Measurements from ENCODE around the gene HES1.
"Not testable (repeated sequence)": the region's sequence is repeated elsewhere in the genome, so short reads cannot be mapped to it uniquely, and the experiment has no call there.

The HES1 gene, protein sequence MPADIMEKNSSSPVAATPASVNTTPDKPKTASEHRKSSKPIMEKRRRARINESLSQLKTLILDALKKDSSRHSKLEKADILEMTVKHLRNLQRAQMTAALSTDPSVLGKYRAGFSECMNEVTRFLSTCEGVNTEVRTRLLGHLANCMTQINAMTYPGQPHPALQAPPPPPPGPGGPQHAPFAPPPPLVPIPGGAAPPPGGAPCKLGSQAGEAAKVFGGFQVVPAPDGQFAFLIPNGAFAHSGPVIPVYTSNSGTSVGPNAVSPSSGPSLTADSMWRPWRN

DNA sequence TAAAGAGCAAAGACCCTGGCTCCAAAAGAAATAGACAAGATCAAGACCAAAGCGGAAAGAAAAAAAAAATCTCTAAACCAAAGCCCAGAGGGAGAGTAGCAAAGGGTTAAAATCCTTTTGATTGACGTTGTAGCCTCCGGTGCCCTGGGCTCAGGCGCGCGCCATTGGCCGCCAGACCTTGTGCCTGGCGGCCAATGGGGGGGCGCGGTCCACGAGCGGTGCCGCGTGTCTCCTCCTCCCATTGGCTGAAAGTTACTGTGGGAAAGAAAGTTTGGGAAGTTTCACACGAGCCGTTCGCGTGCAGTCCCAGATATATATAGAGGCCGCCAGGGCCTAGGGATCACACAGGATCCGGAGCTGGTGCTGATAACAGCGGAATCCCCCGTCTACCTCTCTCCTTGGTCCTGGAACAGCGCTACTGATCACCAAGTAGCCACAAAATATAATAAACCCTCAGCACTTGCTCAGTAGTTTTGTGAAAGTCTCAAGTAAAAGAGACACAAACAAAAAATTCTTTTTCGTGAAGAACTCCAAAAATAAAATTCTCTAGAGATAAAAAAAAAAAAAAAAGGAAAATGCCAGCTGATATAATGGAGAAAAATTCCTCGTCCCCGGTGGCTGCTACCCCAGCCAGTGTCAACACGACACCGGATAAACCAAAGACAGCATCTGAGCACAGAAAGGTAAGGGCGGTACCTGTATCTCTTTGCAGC, at the start of gene HES1:
TSS of gene HES1 (plus strand) at position 343 of the 713 bp plus-strand sequence. CDS start at position 576, 233 bp downstream.
- peak in 1 of 3 experiments; percentile 54 for DNase-seq (ENCODE audit: low read depth in 3 of 3)

DNA sequence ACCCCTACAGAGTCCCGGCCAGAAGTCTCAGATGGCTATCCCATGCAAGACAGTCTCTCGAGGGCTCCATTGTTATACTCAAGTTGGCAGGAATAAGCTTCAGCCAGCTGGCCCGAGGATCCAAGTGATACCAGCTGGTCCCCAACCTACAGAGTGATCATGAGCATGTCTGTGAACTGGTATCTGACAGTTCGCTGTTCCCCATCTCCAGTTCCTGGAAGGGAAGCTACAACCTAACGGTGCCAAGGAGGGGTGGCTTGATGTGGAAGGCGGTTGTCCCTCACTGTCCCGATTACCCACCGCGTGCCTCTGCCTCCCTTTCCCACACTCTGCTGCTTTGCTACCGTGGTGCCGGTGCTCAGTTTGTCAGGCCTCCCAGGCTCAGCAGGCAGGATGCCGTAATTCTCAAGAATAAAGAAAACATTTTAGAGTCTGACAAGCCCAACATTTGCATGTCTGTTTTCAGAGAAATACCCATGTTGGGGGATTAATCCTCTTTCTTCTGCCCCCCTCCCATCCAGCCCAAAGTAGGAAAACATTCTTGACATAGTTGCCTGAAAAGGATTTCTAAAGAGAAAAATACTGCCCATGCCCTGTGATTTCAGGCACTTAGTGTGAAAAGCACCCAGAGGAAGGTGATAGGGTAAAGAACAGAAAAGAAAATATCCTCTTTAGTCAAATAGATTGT, 49.4 kb upstream of the HES1 start:
- no peak for DNase-seq (ENCODE audit: low read depth in 3 of 3)

DNA sequence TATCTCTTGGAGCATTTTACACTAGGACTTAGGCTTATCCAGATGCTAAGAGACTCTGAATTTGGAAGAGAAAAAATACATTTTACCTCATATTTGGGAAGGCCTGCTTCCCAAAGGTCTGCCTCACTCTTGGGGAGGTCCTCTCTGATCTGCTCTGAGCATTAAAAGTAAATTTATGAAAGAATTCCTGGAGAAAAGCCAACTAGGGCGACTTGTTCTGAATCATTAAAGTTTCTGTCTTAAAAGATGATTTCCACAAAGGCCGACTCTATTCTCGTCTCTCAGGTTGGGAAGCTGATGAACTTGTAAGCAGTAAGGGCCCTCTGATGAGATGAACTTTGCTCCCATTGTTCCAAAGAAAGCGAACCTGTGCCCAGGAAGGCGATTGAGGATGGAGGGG, 48.7 kb upstream of the HES1 start:
- DNase-seq (ENCODE audit: low read depth in 3 of 3), result no peak

DNA sequence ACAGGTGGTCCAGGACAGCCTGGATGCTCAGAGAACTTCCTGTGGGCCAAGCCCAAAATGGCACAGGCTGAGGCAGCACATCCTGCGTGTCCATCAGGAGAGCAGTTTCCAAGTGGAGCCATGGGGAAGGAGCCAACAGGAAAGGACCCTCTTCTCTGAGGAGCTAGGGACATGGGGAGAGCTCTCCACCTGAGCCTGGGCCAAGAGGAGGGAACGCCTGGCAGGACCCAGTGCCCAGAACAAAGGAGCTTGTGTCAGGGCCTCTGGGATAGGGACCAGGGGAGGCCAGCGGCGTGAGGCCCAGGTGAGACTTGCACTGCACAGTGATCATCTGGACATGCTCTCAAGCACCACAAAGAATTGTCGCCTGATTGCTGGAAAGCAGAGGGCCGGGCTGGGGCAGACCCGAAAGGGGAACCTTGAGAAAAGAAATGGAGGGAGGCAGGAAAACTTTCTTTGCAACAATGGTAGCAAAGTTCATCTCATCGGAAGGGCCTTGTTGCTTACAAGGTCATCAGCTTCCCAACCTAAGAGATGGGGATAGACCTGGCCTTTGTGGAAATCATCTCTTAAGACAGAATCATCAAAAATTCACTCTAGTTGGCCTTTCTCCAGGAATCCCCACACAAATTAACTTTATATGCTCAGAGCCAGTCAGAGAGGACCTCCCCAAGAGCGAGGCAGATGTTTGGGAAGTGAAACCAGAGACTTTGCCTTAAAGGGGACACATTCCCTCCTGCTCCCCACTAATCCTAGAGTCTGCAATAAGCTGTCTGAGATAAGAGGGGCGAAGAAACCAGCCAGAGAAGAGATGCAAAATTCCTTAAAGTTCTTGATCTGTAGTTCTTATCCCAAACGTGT, 47.7 kb upstream of the HES1 start:
- no peak for DNase-seq (ENCODE audit: low read depth in 3 of 3)

DNA sequence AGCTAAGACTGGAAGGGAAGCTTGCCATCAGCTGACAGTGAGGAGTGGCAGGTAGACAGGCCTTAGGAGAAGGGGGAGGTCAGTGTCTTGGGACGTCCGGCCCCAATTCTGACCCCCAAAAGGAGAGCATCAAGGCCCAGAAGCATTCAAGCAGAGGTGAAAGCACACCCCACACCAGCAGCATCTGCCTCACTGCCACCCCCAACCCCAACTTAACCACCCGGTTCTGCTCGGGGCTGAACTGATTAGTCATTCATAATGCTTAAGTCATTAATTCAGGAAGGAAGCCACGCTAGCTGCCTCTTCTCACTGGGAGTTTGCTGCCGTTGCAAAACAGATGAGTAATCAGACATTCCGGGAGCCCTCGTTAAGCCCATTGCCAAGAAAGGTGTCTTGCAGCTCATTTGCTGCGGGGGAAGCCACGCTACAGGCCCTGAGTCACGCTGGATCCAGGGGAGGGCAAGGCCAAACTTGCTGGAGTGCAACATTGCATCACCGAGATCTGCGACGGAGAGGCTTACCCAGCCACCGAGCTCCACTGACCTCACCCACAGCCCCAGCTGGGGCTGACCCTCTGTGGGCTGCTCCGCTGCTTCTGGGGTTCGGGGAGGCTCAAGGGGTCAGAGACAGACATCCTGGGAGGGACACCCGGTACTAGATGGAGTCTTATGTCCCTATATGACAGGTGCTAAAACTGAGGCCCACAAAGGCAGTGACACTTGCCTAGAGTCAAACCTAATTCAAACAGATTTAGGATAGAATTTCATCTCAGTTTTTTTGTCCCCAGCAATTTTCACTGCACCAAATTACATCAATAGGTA, 46.4 kb upstream of the HES1 start:
- DNase-seq (ENCODE audit: low read depth in 3 of 3), result peak in 1 of 3 experiments; percentile 27

DNA sequence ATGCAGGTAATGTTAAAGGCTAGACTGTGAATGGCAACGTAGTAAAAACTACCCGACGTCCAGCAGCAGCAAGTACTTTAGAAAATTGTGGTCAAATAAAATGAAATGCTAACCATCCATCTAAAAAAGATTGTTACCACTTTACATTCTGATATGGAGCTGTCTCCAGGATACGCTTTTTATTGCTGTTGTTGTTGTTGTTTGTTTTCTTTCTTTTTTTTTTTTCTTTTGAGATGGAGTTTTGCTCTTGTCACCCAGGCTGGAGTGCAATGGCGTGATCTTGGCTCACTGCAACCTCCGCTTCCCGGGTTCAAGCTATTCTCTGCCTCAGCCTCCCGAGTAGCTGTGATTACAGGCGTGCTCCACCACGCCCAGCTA, 45.8 kb upstream of the HES1 start:
- DNase-seq (ENCODE audit: low read depth in 3 of 3), result not testable (repeated sequence)

DNA sequence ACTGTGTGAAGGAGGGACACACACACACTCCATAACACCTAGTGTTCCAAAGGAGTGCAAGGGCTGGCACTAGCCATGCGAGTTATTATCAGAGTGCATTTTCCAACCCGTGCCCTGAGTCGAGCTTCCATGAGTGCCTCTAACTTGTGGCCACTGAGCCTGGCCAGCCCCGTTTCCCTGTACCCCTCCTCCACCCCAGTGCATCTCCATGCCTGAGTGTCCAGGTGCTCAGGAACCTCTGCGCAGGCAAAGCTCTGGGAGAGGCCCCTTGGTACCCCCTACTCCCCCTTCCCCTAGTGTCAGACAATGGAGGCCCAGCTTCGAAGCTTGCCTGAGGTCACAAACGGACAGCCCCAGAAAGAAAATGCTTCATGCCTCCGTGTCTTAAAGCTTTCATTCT, 45.2 kb upstream of the HES1 start:
- no peak for DNase-seq (ENCODE audit: low read depth in 3 of 3)

DNA sequence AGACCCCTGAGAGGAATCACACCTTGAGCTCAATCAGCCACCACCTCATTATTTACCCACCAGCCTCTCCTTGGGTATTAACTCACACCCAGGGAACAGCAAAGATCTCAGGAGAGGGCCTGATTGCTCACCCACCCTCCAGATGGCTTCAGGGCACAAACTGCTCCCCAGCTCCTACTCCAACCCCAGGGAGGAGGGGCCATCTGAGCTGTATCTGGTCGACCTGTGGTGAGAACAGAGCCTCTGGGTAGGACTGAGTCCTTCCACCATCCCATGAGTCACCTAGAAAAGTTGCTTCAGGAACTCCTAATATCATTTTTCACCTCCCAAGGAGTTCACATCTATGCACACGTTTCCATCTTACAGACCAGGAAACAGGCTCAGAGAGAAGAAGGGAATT, 44.8 kb upstream of the HES1 start:
- DNase-seq (ENCODE audit: low read depth in 3 of 3), result no peak

DNA sequence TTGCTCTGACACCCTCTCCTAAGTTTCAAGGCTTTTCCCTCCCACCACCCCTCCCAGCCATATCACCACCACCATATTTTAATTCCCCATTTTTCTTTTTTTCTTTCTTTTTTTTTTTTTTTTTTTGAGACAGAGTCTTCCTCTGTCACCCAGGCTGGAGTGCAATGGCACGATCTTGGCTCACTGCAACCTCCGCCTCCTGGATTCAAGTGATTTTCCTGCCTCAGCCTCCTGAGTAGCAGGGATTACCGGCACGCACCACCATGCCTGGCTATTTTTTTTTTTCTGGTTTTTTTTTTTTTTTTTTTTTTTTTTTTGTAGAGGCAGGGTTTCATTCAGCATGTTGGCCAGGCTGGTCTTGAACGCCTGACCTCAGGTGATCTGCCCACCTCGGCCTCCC, 44.1 kb upstream of the HES1 start:
- DNase-seq (ENCODE audit: low read depth in 3 of 3), result not testable (repeated sequence)

DNA sequence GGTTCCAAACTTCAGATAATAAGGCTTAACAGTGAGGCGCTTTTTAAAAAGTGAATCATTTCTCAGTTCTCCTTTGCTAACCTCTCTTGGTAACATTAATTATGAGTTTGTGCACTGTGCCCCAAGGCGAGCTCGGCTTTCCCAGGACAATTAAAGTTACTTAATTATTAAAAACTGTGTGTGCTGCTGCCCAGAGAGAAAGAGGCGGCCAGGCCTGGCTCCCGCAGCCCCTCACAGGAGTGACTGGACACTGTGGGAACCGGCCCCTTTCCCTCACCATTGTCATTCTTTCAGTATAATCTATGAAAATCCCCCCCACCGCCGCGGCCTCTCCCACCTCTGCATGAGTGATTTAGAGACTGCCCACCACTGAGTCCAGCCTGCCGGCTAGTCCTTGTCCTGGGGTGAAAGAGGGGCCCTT, 43.1 kb upstream of the HES1 start:
- DNase-seq (ENCODE audit: low read depth in 3 of 3), result no peak

DNA sequence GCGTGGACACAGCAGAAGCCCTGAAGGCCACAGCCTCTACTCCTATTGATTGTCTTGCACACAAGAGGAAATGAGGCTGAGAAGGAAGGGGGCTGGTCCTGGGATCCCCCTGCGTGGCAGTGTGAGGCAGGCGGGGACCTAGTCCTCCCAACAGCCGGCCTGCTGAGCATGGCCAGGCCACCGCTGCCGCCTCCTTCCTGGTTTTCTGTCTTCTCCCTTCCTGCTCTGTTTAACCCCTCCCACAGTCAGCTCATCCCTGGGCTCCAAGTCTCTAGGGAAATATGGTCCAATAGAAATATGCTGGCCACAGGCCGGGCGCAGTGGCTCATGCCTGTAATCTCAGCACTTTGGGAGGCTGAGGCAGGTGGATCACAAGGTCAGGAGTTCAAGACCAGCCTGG, 42.1 kb upstream of the HES1 start:
- no peak for DNase-seq (ENCODE audit: low read depth in 3 of 3)

DNA sequence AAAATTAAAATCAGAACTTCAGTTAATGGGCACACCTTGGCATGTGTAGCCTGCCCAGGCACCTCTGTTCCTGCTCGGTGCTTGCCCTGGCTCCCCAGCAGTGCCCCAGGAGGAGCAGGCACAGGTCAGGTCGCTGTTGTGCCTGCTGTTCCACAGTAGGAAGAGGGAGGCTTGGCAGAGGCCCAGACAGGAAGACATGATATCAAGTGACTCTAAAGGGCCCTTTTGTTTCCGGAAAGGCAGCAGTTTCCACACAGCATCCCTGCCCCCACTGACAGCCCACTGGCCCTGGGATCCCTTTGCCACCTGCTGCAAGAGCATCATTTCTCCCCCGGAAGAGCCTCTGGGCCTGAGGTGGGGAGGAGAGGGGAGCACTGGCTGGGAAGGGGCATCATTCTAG, 40.5 kb upstream of the HES1 start:
- peak in 1 of 3 experiments; percentile 11 for DNase-seq (ENCODE audit: low read depth in 3 of 3)

DNA sequence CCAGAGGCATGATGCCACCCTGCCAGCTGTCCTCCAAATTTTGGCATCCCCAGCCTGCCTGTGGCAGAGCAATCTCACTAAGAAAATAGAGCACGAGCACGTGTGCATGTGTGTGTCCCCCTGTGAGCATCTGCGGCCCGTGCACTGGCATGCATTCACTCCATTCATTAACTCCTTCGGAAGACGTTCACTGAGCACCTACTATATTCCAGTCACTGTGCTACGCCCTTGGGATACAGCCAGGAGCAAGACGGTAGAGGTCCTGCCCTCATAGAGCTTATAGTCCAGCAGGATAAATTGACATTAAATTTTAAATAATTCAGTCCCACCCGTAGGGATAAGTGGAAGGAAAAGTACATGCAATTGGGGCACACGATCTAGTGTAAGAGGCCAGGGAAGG, 40.0 kb upstream of the HES1 start:
- no peak for DNase-seq (ENCODE audit: low read depth in 3 of 3)

DNA sequence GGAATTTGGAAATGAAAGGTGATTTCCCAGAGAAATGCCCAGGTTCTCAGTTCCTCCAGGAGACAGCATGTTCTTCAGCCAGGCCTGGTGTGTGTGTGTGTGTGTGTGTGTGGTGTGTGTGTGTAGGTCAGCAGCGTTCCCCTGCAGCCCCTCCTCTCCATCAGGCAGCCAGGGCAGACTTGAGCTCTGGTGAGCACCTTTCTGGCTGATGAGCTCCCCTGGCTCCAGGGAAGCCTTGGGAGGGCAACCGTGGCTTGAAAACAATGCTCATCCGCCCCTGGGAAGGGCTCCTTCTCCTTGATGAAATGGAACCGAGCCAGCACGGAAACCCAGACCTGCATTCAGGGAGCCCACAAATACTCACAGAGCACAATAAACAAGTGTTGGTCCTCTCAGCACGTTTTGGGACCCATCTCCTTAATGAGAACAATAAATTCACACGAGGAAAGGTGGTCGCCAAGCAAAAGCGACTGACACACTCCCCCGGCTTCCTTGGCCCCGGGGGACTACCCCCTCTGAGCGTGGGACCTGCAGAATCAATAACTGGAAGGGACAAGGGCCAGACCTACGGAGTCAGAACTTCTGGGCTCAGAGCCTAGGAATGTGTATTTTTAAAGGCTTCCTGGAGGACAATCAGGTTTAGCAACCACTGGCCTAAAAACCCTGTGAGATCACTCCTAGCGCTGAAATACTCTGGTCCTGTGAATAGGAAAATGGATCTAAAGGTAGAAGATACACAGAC, 38.6 kb upstream of the HES1 start:
- DNase-seq (ENCODE audit: low read depth in 3 of 3), result no peak

DNA sequence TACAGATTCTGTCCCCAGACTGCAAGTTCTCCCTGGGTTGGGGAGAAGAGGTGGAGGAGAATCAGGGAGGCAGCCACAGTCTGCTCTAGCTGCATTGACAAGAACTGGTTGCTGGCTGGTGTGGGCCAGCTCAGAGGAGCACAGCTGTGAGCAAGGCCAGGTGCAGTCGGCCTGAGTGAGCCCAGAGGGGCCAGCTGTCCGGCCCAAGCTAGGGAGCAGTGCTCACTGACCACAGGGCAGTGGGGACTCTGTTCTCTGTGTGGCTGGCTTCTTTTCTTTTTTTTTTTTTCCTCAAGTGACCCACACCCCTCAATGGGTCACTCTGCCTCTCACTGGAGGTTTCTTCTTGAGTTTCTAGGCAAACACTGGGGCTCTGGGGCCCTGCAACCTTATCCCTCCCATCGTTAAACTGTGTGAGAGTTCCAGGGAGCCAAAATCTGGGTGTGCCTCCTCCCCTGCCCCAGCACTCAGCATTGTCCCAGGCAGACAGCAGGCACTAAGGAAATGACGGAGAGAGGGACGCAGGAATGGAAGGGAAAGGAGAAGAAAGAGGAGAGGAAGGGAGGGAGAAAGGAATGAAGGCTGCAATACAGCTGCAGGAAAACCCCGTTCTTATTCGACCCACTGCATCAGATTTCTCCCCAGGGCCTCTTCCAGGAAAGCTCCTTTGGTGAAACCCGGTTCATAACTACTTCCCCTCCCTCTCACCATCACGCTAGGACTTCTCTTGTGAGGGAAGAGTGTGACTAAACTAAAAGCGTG, 37.7 kb upstream of the HES1 start:
- DNase-seq (ENCODE audit: low read depth in 3 of 3), result no peak

DNA sequence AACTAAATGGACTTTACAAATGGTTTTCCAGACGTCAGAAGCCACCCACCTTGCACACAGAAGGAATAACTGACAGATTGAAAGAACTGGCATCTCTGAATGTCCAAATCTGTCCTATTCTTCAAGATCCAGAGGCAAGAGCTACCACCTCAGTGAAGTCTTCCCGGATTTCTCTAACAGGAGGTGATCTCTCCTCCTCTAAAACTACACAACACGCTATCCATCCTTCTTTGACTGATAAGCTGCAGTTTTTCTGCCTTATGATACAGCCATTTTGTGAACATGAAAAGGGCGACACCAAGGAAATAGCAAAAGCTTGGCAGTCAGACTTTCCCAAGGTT, 37.1 kb upstream of the HES1 start:
- DNase-seq (ENCODE audit: low read depth in 3 of 3), result no peak

DNA sequence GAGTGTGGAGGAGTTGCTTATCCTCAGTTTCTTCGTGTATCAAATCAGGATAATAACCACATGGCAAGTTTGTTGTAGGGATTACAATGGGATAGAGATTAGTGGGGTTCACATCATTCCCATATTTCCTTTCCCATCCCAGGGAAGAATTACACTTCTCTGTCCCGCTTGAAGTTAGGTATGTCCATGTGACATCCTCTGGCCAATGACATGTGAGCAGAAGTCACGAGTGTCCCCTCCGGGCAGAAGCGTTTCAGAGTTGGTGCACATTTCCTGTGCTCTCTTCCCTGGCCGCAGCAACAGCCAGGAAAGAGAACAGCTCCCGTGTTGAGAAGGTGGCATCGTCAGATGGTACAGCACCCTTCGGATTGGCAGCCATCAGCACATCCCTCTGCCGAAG, 36.7 kb upstream of the HES1 start:
- DNase-seq (ENCODE audit: low read depth in 3 of 3), result no peak

DNA sequence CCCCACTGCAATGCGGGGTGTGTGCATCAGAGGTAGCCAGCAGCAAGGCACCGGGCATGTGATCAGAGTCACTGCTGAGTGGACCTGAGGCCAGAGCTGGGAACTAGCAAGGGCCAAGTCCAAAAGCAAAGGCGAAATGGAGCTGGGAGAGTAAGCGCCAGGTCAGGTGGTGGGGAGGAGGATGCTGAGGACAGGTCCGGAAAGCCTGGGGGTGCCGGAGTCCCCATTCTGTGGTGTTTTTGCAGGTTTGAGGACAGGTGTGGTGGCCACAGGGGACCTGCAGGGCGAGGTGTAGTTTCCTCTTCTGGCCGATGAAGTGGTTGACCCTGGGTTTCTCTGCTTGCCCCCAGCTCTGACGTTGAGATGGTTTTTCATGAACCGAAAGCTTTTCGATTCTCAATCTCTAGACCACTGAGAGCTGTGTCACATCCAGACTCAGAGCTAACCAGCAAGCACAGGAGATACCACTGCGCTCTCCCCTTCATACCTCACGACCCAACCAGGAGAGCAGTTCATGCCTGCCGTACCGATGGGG, 35.0 kb upstream of the HES1 start:
- DNase-seq (ENCODE audit: low read depth in 3 of 3), result no peak

All from stimulated activated CD4-positive, alpha-beta T cell treated with anti-CD3 and anti-CD28 coated beads, TNF-alpha, amount 100 ng/mL, for 24 hours (primary cell).